ENCODE data around the gene FAM200A.
A peak's percentile ranks its signal among the peaks of the same experiment; 100 is the strongest.

The FAM200A gene

DNA sequence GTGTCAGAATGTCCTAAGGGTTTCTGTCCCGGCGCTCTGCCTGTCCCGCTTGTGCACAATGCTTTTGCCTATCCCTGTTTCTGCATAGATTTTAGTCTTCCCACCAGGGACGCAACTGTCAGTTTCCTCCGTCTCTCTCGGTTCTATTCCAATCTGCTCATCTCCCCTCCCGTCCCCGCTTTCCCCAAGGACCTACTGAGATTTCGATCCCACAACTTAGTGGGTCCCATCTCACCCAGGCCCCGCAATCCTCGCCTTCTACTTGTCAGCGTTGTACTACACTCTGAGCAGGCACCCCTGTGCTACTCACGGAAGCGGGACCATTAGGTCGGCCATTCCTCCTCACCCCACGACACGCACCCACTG lies 6.0 kb upstream of the FAM200A start:
- peak; percentile 73; the same call in 1 of the 2 replicates for TF ChIP-seq ZNF777 (tag by site-specific recombination; IDR thresholded peaks at IDR 0.05; ENCODE audit: borderline replicate concordance)
- TF ChIP-seq KLF1 (tag by site-specific recombination; IDR thresholded peaks at IDR 0.05) = peak; percentile 9; the same call in 1 of the 2 replicates
- no peak for TF ChIP-seq ZNF155 (tag by site-specific recombination; IDR thresholded peaks at IDR 0.05)
- ChIA-PET CTCF (no interaction called here), POLR2A (interaction anchor here (0.5 to 3.4 kb wide), 15 partner anchors 9 to 361 kb away, joined by 3 to 26 read pairs (median 5); partner anchors contain the start of genes BUD31, CPSF4, PDAP1 and PTCD1)
- peaks cover 33 to 61% of the 10 kb centered on the region in 2 experiments for H3K36me3 ChIP-seq (ENCODE audit: control insufficient read depth in 2 of 2, insufficient read depth in 1 of 2, low read length in 2 of 2)
- H3K4me3 ChIP-seq (ENCODE audit: low read depth, low read length) = peak overlapping the region; percentile 93
- H3K9me3 ChIP-seq (ENCODE audit: control insufficient read depth, insufficient read depth, low read depth, low read length) = no peaks in the 10 kb centered on the region
- peak overlapping the region; percentile 90 for H3K27ac ChIP-seq (ENCODE audit: extremely low read depth, low read depth, low read length)
- H3K4me1 ChIP-seq (ENCODE audit: control insufficient read depth, insufficient read depth, low read length) = peaks cover 7% of the 10 kb centered on the region

DNA sequence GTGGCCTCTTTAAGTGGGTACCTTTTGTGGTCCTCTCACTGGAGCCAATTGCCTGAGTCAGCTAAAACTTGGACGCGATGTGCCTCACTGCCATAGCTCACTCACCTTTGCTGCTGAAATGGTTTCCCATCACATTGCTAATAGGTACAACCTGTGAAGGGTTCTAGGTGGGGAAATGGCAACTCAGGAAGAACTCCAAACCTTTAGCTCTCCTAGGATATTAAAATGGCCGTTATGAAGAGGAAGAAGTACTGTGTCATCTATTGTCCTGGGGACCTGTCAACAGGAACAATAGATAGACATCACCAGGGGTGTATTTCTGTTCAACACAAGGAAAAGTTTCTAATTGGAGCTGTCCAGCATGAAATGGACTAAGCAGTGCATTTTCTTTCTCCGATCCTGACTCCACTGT lies 5.3 kb upstream of the FAM200A start:
- Histone ChIP-seq H3K27ac (ENCODE audit: extremely low read depth, low read depth, low read length) (peak overlapping the region; percentile 90; the same call in 1 of the 2 replicates), H3K9me3 (ENCODE audit: control insufficient read depth, insufficient read depth, low read depth, low read length) (no peaks in the 10 kb centered on the region), H3K36me3 (ENCODE audit: control insufficient read depth in 2 of 2, insufficient read depth in 1 of 2, low read length in 2 of 2) (peaks cover 26 to 54% of the 10 kb centered on the region in 2 experiments), H3K4me3 (ENCODE audit: low read depth, low read length) (peak overlapping the region; percentile 93; the same call in 1 of the 2 replicates), H3K4me1 (ENCODE audit: control insufficient read depth, insufficient read depth, low read length) (peaks cover 3% of the 10 kb centered on the region; the same call in 1 of the 2 replicates)
- ChIA-PET CTCF (no interaction called here), POLR2A (interaction anchor here (1.9 to 3.4 kb wide), 2 partner anchors 10 to 52 kb away, joined by 7 to 26 read pairs; partner anchors contain the start of gene ZKSCAN5)
- TF ChIP-seq, protein P1, sequence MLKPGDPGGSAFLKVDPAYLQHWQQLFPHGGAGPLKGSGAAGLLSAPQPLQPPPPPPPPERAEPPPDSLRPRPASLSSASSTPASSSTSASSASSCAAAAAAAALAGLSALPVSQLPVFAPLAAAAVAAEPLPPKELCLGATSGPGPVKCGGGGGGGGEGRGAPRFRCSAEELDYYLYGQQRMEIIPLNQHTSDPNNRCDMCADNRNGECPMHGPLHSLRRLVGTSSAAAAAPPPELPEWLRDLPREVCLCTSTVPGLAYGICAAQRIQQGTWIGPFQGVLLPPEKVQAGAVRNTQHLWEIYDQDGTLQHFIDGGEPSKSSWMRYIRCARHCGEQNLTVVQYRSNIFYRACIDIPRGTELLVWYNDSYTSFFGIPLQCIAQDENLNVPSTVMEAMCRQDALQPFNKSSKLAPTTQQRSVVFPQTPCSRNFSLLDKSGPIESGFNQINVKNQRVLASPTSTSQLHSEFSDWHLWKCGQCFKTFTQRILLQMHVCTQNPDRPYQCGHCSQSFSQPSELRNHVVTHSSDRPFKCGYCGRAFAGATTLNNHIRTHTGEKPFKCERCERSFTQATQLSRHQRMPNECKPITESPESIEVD (tag by site-specific recombination; IDR thresholded peaks at IDR 0.05) = no peak
- TF ChIP-seq ZBTB7A (tag by site-specific recombination; IDR thresholded peaks at IDR 0.05; ENCODE audit: low read depth) = no peak
- TF ChIP-seq, protein P2, sequence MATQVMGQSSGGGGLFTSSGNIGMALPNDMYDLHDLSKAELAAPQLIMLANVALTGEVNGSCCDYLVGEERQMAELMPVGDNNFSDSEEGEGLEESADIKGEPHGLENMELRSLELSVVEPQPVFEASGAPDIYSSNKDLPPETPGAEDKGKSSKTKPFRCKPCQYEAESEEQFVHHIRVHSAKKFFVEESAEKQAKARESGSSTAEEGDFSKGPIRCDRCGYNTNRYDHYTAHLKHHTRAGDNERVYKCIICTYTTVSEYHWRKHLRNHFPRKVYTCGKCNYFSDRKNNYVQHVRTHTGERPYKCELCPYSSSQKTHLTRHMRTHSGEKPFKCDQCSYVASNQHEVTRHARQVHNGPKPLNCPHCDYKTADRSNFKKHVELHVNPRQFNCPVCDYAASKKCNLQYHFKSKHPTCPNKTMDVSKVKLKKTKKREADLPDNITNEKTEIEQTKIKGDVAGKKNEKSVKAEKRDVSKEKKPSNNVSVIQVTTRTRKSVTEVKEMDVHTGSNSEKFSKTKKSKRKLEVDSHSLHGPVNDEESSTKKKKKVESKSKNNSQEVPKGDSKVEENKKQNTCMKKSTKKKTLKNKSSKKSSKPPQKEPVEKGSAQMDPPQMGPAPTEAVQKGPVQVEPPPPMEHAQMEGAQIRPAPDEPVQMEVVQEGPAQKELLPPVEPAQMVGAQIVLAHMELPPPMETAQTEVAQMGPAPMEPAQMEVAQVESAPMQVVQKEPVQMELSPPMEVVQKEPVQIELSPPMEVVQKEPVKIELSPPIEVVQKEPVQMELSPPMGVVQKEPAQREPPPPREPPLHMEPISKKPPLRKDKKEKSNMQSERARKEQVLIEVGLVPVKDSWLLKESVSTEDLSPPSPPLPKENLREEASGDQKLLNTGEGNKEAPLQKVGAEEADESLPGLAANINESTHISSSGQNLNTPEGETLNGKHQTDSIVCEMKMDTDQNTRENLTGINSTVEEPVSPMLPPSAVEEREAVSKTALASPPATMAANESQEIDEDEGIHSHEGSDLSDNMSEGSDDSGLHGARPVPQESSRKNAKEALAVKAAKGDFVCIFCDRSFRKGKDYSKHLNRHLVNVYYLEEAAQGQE (tag by site-specific recombination; IDR thresholded peaks at IDR 0.05) = peak; percentile 91
- no peak for TF ChIP-seq ZNF140 (tag by site-specific recombination; IDR thresholded peaks at IDR 0.05)
- TF ChIP-seq, protein P3, sequence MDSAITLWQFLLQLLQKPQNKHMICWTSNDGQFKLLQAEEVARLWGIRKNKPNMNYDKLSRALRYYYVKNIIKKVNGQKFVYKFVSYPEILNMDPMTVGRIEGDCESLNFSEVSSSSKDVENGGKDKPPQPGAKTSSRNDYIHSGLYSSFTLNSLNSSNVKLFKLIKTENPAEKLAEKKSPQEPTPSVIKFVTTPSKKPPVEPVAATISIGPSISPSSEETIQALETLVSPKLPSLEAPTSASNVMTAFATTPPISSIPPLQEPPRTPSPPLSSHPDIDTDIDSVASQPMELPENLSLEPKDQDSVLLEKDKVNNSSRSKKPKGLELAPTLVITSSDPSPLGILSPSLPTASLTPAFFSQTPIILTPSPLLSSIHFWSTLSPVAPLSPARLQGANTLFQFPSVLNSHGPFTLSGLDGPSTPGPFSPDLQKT (IDR thresholded peaks at IDR 0.05; ENCODE audit: borderline replicate concordance, low read depth, low read length) = no peak

DNA sequence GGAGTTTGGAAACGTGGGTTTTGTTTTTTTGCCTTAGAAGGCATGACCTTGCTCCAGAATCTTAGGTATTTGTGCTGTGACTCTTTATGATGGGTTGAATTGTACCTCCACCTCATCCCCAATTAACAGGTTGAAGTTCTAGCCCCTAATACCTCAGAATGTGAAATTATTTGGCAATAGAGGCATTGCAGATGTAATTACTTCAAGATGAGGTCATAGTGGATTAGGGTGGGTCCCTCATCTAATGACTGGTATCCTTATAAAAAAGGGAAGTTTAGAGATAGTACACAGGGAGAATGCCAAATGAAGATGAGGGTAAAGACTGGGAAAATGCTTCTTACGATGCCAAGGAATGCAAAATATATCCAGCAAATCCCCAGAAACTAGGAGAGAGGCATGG lies 3.0 kb upstream of the FAM200A start:
- POLR2A ChIA-PET = no interaction called here
- Histone ChIP-seq H3K27ac (ENCODE audit: extremely low read depth, low read depth, low read length) (no peak overlapping the region), H3K4me1 (ENCODE audit: control insufficient read depth, insufficient read depth, low read length) (peaks cover 3% of the 10 kb centered on the region; the same call in 1 of the 2 replicates), H3K36me3 (ENCODE audit: control insufficient read depth in 2 of 2, insufficient read depth in 1 of 2, low read length in 2 of 2) (peaks cover 9 to 32% of the 10 kb centered on the region in 2 experiments), H3K9me3 (ENCODE audit: control insufficient read depth, insufficient read depth, low read depth, low read length) (no peaks in the 10 kb centered on the region), H3K4me3 (ENCODE audit: low read depth, low read length) (no peak overlapping the region)
- CTCF ChIA-PET = no interaction called here
- no peak for TF ChIP-seq ZFP41 (tag by site-specific recombination; IDR thresholded peaks at IDR 0.05; ENCODE audit: borderline replicate concordance)
- TF ChIP-seq ZNF629 (tag by site-specific recombination; IDR thresholded peaks at IDR 0.05) = peak; percentile 66
- TF ChIP-seq ZBTB21 (tag by site-specific recombination; IDR thresholded peaks at IDR 0.05) = peak; percentile 70
- TF ChIP-seq, protein P4, sequence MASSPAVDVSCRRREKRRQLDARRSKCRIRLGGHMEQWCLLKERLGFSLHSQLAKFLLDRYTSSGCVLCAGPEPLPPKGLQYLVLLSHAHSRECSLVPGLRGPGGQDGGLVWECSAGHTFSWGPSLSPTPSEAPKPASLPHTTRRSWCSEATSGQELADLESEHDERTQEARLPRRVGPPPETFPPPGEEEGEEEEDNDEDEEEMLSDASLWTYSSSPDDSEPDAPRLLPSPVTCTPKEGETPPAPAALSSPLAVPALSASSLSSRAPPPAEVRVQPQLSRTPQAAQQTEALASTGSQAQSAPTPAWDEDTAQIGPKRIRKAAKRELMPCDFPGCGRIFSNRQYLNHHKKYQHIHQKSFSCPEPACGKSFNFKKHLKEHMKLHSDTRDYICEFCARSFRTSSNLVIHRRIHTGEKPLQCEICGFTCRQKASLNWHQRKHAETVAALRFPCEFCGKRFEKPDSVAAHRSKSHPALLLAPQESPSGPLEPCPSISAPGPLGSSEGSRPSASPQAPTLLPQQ (tag by site-specific recombination; IDR thresholded peaks at IDR 0.05) = peak; percentile 67
- TF ChIP-seq ZFP69B (tag by site-specific recombination; IDR thresholded peaks at IDR 0.05) = 0 out of 2 replicates have a peak, but pooled peaks have one; percentile 35
- TF ChIP-seq, protein P5, sequence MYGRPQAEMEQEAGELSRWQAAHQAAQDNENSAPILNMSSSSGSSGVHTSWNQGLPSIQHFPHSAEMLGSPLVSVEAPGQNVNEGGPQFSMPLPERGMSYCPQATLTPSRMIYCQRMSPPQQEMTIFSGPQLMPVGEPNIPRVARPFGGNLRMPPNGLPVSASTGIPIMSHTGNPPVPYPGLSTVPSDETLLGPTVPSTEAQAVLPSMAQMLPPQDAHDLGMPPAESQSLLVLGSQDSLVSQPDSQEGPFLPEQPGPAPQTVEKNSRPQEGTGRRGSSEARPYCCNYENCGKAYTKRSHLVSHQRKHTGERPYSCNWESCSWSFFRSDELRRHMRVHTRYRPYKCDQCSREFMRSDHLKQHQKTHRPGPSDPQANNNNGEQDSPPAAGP (tag by site-specific recombination; IDR thresholded peaks at IDR 0.05) = 0 out of 2 replicates have a peak, but pooled peaks have one; percentile 18
